ENCODE measurements around the gene OR9G1.
"Not testable (repeated sequence)": the region's sequence is repeated elsewhere in the genome, so short reads cannot be mapped to it uniquely, and the experiment has no call there.

Gene OR9G1

GRCh38 chr11:56698795-56699194 is at the start of gene OR9G1:
Gene OR9G1 (plus strand): TSS chr11:56699095. CDS start chr11:56700388, 1,293 bp downstream.
- DNase-seq: no peak

GRCh38 chr11:56659755-56660154 is 39.1 kb upstream of the OR9G1 start:
- DNase-seq: no peak

GRCh38 chr11:56663386-56663785 is 35.5 kb upstream of the OR9G1 start, which contains the start of gene OR5AR1:
Gene OR5AR1 (plus strand): TSS chr11:56663686. CDS start chr11:56663686, 0 bp downstream.
- DNase-seq: no peak

- no peak for DNase-seq
Measured at GRCh38 chr11:56670984-56671383, 27.9 kb upstream of the OR9G1 start.

GRCh38 chr11:56688554-56689100 is 10.3 kb upstream of the OR9G1 start:
- no peak for DNase-seq

- DNase-seq: not testable (repeated sequence)
Measured at GRCh38 chr11:56691179-56691578, 7.7 kb upstream of the OR9G1 start.

- DNase-seq: no peak
Measured at GRCh38 chr11:56693428-56693827, 5.5 kb upstream of the OR9G1 start.

- DNase-seq: no peak
Measured at GRCh38 chr11:56700242-56700913, 1.5 kb downstream of the OR9G1 start.

- no peak for DNase-seq
Measured at GRCh38 chr11:56700914-56701485, 2.1 kb downstream of the OR9G1 start.

- DNase-seq: no peak
Measured at GRCh38 chr11:56705784-56706396, 7.0 kb downstream of the OR9G1 start.

- DNase-seq: no peak
Measured at GRCh38 chr11:56706486-56706885, 7.6 kb downstream of the OR9G1 start.

- no peak for DNase-seq
Measured at GRCh38 chr11:56714206-56714605, 15.3 kb downstream of the OR9G1 start.

- no peak for DNase-seq
Measured at GRCh38 chr11:56716379-56716854, 17.5 kb downstream of the OR9G1 start.

GRCh38 chr11:56720513-56720912 is 21.6 kb downstream of the OR9G1 start:
- no peak for DNase-seq

GRCh38 chr11:56740107-56740506 is 41.2 kb downstream of the OR9G1 start:
- no peak for DNase-seq

- DNase-seq: no peak
Measured at GRCh38 chr11:56740886-56741285, 42.0 kb downstream of the OR9G1 start.

GRCh38 chr11:56748597-56748996 is 49.7 kb downstream of the OR9G1 start, which contains the start of gene OR9G4:
Gene OR9G4 (minus strand): TSS chr11:56748697. CDS start chr11:56743766, 4,931 bp downstream.
- DNase-seq: no peak

- no peak for DNase-seq
Measured at GRCh38 chr11:56750190-56750589, 51.3 kb downstream of the OR9G1 start.

- DNase-seq: no peak
Measured at GRCh38 chr11:56751480-56751879, 52.6 kb downstream of the OR9G1 start.

All from COR-L47 (cell line).